H1 (cell line): ENCODE data around the gene RAD23B.

ENCODE experiments used
- BRCA1 ChIP-seq: IDR thresholded peaks from 2 replicates; pipeline ENCODE4 v1.6.1; 2012; ENCODE audit warnings: low read depth, low read length, improper control_type of control experiment
- CBX8 ChIP-seq: fragments of 300-800, 300-1000 bp; sonication (generic); IDR thresholded peaks from 2 replicates; pipeline ENCODE4 v1.7.1; 2016; ENCODE audit warnings: low read depth, low read length, borderline replicate concordance
- CTCF ChIP-seq, 3 experiments: IDR thresholded peaks; 1 replicate in 2 of 3; 2 replicates in 1 of 3; pipeline versions ENCODE4 v1.5.1 to v1.6.1; 2011; ENCODE audit warnings: low read length in 3 of 3, mild to moderate bottlenecking in 3 of 3, inconsistent platforms in 2 of 3, low read depth in 1 of 3, moderate library complexity in 1 of 3; ENCODE audit not compliant: insufficient read depth in 1 of 3; ENCODE audit errors: control extremely low read depth in 1 of 3
- EGR1 ChIP-seq: IDR thresholded peaks from 2 replicates; pipeline ENCODE4 v1.6.1; 2011; ENCODE audit warnings: low read depth, low read length, borderline replicate concordance
- EP300 ChIP-seq, 2 experiments: IDR thresholded peaks; 1 replicate in 1 of 2; 2 replicates in 1 of 2; pipeline ENCODE4 v1.6.1; 2011 to 2012; ENCODE audit warnings: low read depth in 2 of 2, low read length in 2 of 2, mild to moderate bottlenecking in 2 of 2, borderline replicate concordance in 1 of 2, inconsistent platforms in 1 of 2, moderate library complexity in 1 of 2
- GTF2F1 ChIP-seq: IDR thresholded peaks from 2 replicates; pipeline ENCODE4 v1.6.1; 2012; ENCODE audit warnings: low read depth, low read length, improper control_type of control experiment, borderline replicate concordance
- KDM1A ChIP-seq: fragments of 200-600, 300-600 bp; sonication (generic); IDR thresholded peaks from 2 replicates; pipeline ENCODE4 v1.7.1; 2016; ENCODE audit warnings: mild to moderate bottlenecking, low read length, borderline replicate concordance
- MAX ChIP-seq: IDR thresholded peaks from 2 replicates; pipeline ENCODE4 v1.6.1; 2012; ENCODE audit warnings: inconsistent platforms
- RAD21 ChIP-seq, 2 experiments: IDR thresholded peaks in 1 of 2; conservative IDR thresholded peaks in 1 of 2; 2 replicates each; pipeline ENCODE4 v1.6.1; 2011; ENCODE audit warnings: low read depth in 2 of 2, low read length in 2 of 2, improper control_type of control experiment in 1 of 2, inconsistent platforms in 1 of 2, mild to moderate bottlenecking in 1 of 2, moderate library complexity in 1 of 2
- ZNF274 ChIP-seq: IDR thresholded peaks from 2 replicates; pipeline ENCODE4 v1.7.0; 2012; ENCODE audit warnings: low read length, borderline replicate concordance; ENCODE audit errors: extremely low read depth

DNA sequence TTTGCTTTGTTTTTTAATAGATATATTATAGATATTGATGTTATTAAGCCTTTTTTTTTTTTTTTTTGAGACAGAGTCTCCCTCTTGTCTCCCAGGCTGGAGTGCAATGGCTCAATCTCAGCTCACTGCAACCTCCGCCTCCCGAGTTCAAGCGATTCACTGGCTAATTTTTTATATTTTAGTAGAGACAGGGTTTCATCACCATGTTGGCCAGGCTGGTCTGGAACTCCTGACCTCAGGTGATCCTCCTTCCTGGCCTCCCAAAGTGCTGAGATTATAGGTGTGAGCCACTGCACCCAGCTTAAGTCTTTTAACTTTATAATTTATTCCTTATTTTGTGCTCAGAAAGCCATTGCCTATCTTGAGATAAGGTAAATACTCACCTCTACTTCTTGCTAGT, 24.2 kb upstream of the RAD23B start:
- no peak for TF ChIP-seq ZNF274
- TF ChIP-seq CTCF (IDR thresholded peaks at IDR 0.05; ENCODE audit: control extremely low read depth in 1 of 3, insufficient read depth in 1 of 3, low read depth in 1 of 3, low read length in 3 of 3): no peak
- TF ChIP-seq EGR1: no peak
- TF ChIP-seq KDM1A: no peak
- no peak for TF ChIP-seq MAX
- TF ChIP-seq CBX8: no peak
- no peak for TF ChIP-seq RAD21 (IDR thresholded peaks at IDR 0.05 in 1 of 2, conservative IDR thresholded peaks at IDR 0.05 in 1 of 2; ENCODE audit: low read depth in 2 of 2, low read length in 2 of 2)
- TF ChIP-seq GTF2F1: no peak
- no peak for TF ChIP-seq EP300 (IDR thresholded peaks at IDR 0.05; ENCODE audit: borderline replicate concordance in 1 of 2, low read depth in 2 of 2, low read length in 2 of 2)
- TF ChIP-seq BRCA1: no peak
